ENCODE data around the gene CLDN15.

The CLDN15 gene

DNA sequence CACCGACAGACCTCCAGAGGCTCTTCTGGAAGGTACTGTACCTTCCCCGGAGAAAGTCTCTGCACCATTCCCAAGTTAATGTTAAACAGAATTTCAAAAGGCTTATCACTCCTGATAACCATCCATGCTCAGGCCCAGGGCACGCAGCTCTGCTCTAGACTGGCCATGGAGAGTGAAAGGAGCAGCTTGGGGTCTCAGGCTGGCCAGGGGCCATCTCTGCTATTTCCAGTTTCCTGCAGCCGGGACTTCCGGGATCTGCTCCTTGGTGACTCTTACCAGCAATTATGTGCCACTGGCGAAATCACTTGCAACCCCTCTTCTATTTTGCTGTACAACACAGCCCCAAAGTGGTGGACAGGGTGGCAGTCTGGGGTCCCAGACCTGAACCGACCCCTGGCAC, 6.0 kb downstream of the CLDN15 start:
- no peak overlapping the region for H3K27ac ChIP-seq
- no peak overlapping the region for H3K4me3 ChIP-seq
- DNase-seq (ENCODE audit: low spot score): no peak
- no peak for TF ChIP-seq CTCF (IDR thresholded peaks at IDR 0.05)

- H3K4me3 ChIP-seq: no peak overlapping the region
- H3K27ac ChIP-seq: no peak overlapping the region
- no peak for TF ChIP-seq CTCF (IDR thresholded peaks at IDR 0.05)
- DNase-seq (ENCODE audit: low spot score): no peak
Observed at GRCh38 chr7:101226721-101227120, 10.9 kb downstream of the CLDN15 start.

DNA sequence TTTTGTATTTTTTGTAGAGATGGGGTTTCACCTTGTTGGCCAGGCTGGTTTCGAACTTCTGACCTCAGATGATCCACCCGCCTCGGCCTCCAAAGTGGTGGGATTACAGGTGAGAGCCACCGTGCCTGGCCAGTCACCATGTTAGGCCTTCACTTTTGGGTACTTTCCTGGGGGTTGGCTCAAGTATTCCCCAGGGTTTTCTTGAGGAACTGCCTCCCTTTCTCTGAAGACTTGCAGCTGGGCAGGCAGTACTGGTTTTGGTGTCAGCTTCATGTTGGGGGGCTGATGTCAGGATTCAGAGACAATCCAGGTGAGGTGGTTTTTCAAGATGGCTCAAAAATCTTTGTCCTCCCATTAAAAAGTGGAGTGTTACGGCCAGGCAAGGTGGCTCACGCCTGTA, 12.0 kb downstream of the CLDN15 start:
- H3K4me3 ChIP-seq: no peak overlapping the region
- no peak for DNase-seq (ENCODE audit: low spot score)
- TF ChIP-seq CTCF (IDR thresholded peaks at IDR 0.05): no peak
- no peak overlapping the region for H3K27ac ChIP-seq

DNA sequence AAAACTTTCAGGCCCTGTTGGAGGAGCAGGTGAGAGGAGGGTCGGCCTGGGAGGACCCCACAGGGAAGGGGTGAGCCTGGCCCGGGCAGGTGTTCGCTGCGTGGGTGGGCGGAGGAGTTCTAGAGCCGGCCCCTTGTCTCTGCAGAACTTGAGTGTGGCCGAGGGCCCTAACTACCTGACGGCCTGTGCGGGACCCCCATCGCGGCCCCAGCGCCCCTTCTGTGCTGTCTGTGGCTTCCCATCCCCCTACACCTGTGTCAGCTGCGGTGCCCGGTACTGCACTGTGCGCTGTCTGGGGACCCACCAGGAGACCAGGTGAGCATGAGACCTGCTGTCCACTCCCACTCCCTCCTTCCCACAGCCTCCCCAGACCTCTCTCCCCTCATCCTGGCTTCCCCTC, 14.1 kb downstream of the CLDN15 start:
- no peak for TF ChIP-seq CTCF (IDR thresholded peaks at IDR 0.05)
- DNase-seq (ENCODE audit: low spot score): no peak
- no peak overlapping the region for H3K4me3 ChIP-seq
- H3K27ac ChIP-seq: no peak overlapping the region

DNA sequence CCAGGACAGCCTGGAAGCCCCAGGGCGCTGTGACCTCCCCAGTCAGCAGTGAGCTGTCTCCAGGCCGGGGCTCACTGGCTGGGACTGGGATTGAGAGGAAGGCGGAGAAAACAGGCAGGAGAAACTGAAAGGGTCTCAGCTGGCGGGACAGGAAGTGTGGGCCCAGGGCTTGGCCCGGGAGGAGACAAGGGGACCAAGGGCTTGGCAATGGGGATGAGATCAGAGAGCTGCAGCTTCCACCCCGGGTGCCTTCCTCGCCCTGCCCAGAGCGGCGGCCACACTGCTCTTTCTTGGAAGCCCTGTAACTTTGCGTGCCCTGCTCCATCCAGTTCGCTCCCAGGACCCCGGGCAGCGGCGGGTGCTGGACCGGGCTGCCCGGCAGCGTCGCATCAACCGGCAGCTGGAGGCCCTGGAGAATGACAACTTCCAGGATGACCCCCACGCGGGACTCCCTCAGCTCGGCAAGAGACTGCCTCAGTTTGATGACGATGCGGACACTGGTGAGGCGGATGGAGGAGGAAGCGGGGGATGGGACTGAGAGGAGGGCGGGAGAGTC, 15.2 kb downstream of the CLDN15 start:
- no peak for TF ChIP-seq CTCF (IDR thresholded peaks at IDR 0.05)

DNA sequence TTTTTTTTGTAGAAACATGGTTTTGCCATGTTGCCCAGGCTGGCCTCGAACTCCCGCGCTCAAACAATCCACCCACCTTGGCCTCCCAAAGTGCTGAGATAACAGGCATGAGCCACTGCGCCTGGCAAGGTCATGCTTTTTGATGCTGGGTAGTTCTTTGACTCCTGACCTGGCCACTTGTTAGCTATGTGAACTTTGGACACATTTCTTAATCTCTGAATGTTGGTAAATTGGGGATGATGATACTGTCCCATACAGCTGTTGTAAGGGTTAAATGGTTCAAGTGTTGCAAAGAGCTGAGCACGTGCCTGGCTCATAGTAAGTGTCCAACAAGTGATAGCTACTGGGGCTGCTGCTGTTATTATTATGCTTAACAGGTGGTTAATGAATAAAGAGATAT, 17.3 kb downstream of the CLDN15 start:
- Histone ChIP-seq H3K4me3 (no peak overlapping the region), H3K27ac (no peak overlapping the region)
- TF ChIP-seq CTCF (IDR thresholded peaks at IDR 0.05): no peak
- no peak for DNase-seq (ENCODE audit: low spot score)

More for the DNA sequence above, 15.2 kb downstream of the CLDN15 start:
- no peak for DNase-seq (ENCODE audit: low spot score)
- Histone ChIP-seq H3K4me3 (no peak overlapping the region), H3K27ac (no peak overlapping the region)

DNA sequence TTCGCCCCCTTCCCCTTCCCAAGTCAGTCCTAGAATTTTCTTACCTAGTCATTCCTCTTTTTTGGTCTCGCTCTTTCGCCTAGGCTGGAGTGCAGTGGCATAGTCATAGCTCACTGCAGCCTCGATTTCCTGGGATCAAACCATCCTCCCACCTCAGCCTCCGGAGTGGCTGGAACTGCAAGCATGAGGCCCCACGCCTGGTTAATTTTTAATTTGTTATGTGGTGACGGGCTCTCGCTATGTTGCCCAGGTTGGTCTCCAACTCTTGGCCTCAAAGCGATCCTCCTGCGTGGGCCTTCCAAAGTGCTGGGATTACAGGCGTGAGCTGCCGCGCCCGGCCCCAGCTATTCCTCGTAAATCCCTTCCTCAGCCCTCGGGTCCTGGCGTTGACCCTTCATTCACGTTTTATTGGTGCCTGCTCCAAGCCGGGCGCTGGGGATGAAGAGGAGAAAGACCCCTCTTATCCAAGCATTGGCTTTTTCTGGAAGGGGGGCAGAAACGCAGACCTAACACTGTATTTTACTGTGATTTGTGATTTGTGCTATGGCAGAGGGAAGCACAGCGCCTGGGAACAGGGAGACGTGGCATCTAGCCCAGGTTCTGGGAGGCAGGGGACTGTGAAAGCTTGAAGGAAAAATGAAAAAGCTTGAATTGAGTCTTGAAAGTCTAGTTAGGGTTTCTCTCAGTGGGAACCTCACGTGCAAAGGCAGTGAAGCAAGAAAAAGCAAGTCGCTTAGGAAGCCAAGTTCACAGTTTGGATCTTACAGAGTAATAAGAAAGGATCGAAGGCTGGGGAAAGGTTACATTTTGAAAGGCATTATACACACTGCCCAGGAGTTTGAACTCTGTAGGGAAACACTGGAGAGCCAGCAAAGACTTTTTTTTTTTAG, 19.1 kb downstream of the CLDN15 start:
- no peak for TF ChIP-seq CTCF (IDR thresholded peaks at IDR 0.05)
- Histone ChIP-seq H3K4me3 (peak overlapping the region; percentile 93), H3K27ac (peak overlapping the region; percentile 81 to 97)
- no peak for DNase-seq (ENCODE audit: low spot score)
